Measurements from ENCODE around the gene F5.
"Not testable (repeated sequence)": the region's sequence is repeated elsewhere in the genome, so short reads cannot be mapped to it uniquely, and the experiment has no call there.

Gene F5

DNA sequence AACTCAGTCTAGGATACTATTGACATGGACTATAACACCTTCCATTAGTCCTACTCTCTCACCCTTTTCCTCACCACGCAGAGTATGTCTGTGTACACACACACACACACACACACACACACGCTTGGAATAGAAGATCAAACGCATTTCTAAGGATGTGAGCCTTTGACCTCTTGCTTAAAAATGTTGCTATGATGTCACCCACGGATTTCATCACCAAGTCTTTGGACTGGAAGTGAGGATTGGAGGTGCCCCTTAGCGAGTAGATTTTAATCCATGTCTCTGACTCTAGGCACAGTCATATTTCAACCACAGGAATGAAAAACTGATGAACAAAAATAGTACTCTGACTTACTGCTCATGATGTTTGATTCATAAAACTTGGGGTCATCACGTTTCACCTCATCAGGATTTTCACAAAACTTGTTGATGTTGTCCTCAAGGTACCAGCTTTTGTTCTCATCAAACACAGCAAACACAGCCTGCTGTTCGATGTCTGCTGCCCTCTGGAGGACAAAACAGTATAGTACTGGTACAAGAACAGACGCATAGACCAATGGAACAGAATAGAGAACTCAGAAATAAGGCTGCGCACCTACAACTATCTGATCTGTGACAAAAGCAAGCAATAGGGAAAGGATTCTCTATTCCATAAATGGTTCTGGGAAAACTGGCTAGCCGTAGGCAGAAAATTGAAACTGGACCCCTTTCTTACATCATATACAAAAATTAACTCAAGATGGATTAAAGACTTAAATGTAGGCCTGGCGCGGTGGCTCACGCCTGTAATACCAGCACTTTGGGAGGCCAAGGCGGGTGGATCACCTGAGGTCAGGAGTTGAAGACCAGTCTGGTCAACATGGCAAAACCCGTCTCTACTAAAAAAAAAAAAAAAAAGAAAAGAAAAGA is 39.9 kb downstream of the F5 start:
- peak; percentile 73 for DNase-seq (ENCODE audit: low spot score)

DNA sequence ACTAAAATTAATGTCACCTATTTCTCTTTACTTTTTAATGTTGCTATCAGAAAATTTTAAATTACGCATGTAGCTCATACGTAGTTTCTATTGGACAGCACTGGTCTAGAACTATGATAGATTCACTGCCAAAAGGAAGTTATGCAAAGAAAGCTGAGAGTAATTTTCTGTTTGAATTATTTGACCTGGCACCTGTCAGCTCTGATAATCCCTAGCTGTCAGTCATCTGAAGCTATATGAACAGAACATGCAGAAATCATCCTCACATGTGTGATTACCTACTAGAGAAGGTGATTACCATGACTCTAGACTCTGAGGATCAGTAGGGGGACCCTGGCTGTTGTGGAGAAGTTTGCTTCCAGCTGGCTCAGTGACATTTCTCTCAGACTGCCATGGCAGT is 40.8 kb downstream of the F5 start:
- DNase-seq (ENCODE audit: low spot score): no peak

DNA sequence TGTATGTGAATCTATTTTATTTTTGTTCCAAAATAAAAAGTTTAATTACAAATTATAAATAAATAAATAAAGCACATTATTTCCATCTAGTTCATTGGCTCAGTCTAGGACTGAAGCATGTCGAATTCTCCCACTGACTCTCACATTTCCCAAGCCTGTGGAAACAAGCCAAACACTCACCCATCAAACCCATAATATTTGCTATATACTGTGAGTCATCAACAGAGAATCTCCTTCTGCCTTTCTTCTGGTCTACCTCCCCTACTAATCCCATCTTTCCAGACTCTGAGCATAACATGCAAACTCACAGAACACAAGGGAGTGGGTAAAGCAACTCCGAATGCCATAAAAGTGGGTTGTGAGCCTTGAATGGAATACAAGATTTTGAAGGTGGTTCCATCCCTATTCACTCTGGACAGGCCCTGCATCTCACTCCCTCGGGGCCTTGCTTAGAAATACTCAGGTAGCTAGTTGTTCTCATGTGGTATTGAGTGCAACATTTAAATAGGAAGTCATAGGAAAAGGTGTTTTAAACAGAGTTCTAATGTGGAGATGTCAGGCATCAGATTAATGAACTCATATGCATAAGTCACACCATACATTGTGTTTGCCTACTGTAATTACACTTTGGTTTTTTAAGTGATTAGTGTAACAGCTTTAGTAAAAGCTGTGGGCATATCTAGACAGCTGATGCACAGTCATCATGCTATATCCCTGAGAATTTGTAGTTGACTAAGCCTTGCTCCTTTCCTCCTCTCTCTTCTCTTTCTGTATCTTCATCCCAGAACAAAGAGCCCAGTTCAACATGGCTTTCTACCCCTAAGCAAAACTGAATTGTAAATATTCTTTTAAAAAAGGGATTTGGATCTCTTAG is 47.0 kb downstream of the F5 start:
- DNase-seq (ENCODE audit: low spot score): no peak

DNA sequence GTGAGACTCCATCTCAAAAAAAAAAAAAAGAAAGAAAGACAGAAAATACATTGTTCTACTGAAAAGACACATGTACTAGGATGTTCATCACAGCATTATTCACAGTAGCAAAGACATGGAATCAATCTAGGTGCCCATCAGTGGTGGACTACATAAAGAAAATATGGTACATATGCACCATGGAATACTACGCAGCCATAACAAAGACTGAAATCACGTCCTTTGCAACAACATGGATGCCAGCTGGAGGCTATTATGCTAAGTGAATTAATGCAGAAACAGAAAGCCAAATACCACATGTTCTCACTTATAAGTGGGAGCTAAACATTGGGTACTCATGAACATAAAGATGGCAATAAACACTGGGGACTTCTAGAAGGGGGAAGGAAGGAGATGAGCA is 51.6 kb downstream of the F5 start:
- DNase-seq (ENCODE audit: low spot score): no peak

DNA sequence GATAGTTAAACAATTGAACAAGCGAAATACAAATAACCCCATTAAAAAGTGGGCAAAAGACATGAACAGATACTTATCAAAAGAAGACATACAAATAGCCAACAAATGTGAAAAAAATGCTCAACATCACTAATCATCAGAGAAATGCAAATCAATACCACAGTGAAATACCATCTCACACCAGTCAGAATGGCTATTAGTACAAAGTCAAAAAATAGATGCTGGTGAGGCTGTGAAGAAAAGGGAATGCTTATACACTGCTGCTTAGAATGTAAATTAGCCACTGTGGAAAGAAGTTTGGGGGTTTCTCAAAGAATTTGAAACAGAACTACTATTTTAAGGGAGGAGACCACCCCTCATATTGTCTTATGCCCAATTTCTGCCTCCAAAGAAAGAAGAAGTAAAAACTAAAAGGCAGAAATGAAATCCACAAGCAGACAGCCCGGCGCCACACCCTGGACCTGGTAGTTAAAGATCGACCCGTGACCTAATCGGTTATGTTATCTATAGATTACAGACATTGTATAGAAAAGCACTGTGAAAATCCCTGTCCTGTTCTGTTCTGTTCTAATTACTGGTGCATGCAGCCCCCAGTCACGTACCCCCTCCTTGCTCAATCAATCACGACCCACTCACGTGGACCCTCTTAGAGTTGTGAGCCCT is 52.6 kb downstream of the F5 start:
- DNase-seq (ENCODE audit: low spot score): not testable (repeated sequence)

DNA sequence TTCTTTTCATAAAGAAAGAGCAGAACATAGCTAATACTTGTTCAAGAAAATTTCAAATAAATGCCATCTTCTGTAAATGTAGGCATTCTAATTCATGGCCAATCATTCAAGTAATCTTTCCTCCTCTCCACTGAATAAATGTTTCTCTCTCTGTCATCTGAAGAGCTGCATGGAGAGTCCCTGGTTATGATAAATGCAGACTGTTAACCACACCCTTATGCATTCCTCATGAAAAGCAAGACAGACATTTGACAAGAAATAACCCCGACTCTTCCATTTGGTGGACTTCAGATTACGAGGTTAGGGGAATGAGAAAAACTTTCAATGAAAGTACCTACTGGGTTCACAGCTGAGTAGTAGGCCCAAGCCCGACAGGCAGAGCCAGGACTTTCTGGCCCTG is 55.8 kb downstream of the F5 start:
- DNase-seq (ENCODE audit: low spot score): no peak

DNA sequence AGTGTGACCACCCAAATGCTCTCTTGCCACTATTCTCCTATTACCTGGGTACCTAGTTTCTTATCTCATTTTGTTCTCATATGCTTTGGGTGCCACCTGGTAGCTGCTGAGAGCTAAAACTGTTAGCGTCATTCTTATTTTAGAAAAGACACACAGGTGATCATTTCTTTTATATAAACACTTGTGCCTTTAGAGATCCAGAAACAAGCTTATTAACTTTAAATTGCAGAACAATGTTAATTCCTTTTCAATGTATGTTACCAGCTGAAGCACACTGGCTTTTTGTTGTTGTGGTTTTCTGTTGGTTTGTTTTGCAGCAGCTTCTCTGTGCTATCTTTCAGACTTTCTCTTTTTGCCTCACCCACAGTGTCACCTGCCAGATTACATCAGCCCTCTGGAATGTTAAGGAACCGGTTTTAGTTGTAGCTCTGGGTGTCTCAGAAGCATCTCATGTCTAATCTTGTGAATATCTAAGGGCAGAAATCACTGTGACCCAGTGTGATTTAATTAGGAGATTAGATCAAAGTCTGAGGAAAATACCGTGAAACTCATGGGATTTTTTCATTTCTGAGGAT is 57.1 kb downstream of the F5 start:
- no peak for DNase-seq (ENCODE audit: low spot score)

DNA sequence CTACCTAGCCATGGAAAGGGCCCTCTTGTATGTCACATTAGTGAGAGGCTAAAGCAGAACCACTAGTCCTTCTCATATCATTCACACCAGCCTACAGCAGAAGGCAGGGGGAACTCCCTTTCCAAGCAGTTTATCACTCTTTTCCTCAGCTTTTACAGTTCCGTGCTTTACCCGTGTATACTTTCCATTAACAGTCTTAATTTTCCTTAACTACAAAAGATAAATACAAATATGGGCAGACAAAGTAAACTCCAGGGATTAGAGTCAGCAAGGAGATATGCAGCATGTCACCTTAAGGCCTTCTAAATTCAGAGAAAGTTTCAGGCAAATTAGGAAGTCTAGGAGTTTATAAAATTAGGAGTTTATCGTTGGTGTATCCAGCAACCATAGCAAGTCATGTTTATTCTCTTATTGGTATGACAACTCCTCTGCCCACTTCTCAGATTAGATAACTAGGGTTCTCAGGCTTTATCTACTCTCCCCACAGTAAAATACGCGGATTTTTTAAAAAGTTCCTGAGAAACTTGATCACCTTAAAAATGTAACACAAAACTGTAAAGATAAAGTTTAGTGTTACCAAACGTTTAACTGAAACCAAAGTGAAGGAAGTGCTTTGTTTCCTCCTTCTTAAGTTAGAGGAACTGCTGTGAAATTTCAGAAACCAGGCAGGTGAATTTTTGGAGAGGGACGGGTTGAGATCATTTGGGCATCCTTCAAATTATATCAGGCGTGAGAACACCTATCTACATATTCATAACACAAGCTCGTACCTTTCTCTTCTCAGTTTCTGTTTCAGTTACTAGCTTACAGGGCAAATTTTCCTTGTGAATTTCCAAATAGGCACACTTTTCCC is 57.8 kb downstream of the F5 start:
- no peak for DNase-seq (ENCODE audit: low spot score)

DNA sequence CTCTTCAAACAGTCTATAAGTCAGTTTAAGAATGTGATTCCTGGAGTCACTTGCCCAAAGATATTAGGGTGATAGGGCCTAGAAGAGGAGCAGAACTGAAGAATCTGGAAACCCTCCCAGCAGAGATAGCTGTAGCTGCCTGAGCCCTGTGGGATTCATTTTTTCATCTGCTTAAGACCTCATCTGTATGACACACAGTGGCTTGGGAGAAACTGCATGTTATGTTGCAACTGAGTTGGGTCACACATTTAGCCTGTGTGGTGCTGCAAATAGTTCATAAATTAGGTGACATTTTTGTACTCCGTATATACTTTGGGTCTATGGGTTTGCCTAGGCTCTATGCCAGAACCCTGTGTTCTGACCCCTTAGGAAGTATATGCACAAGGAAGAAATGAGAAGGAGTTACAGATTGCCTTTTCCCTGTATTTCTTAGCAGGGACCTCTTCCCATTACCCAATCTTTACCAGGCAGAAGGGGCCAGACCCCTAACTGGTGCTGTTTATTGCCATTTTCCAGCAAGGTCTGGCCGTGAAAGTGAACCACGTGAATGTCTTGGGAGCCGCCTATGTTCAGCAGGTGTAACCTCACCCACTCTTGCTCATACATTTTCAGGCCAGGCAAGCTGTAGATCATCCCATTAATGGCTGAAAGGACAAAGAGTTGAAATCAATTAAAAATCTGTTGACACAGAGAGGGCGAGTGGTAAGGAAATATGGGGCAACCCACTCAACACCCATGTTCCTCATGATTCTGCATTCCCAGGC is 58.6 kb downstream of the F5 start:
- DNase-seq (ENCODE audit: low spot score): no peak

DNA sequence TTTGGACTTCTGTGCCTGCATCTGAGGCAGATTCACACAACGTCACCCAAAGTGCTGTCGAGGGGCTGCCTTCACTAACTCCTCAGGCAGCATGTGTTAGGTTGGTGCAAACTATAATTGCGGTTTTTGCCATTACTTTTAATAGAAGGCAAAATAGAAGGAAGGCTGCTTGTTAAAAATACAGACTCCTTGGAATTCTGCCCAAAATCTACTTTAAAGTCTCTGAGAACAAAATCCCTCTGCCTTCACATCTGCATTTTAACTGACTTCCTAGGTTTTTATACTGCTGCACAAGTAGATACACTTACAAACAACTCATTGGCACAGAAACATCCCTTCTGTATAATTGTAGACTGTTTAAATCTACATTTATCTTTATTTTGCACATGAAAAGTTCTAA is 59.3 kb downstream of the F5 start:
- DNase-seq (ENCODE audit: low spot score): no peak

DNA sequence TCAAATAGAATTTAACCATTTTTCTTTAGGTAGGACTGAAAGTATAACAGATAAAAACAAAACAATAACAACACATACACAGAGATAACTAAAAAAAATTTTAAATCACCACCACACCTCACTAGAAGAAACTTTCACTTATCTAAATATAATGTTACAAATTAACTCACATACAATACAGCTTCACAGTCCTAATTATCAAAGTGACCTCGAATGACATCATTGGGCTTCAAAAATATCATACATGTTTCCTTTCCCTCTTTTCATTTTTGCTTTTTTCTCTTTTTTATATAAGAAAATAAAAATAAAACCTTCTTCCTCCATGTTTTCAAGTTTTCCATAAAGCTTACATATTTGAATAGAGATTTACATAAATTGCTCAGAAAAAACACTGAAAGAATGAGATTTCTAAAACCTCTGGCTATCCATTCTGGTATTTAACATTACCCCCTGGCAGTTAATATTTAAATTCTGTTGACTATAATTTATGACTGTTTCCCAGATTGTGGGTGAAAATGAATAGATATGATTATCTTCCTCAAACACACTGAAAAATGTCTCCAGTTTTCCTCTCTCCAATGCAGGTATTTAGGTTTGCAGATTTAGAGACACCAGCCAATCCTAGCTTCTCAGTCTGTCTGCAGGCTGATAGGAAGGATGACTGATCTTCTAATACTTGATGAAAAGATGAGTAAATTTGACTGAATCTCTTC is 60.0 kb downstream of the F5 start:
- no peak for DNase-seq (ENCODE audit: low spot score)

DNA sequence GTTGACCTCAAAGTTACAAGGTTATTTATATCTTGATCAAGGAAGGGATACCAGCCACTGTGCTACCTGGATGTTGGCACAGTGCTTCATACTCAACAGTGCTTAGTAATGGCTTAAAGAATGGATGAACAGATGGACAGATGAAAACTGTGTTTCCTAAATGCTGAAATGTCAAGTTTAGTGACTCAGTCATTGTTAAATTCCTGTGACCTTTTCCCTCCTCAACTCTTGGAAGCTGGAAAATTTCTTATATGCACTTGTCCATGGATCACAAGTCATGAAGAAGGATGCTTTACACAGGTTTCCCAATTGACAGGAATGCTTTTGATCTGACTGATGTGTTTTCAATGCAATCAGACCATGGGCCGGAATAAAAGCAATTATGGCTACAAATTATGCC is 60.9 kb downstream of the F5 start:
- DNase-seq (ENCODE audit: low spot score): no peak

DNA sequence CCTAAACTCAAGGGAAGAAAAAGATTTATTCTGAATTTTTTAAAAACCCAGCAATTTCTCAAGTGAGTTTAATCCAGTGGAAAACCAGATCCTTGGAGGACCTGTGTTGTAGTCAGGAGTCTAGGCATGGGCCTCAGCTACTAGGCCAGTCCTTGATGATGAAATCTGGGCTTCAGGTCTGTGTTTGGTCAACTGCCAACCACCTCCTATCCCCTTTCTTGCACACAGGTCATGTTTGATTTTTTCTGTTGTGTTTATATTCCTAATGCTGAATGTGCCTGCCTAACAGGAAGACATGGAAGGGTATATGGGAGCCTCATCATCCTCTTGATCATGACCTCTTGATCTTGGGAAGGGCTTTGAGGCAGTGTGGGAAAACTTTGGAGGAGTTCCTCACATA is 62.4 kb downstream of the F5 start:
- no peak for DNase-seq (ENCODE audit: low spot score)

DNA sequence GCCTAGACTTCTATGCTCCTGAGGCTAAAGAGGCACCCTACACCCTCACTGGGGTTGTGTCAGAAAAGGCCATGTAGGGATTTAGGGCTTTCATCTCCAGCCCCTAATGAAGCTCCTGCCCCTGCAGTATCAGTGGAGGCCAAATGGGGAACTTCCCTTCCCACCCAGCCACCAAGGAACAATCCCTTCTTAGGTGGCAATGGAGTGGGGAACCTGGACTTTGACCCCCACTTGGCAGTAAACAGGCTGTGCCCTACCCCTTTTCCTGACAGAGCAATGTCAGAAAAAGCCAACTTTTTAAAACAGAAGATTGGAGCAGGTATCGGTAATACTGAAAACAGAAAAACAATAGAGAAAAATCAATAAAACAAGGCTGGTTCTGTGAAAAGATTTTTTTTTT is 65.1 kb downstream of the F5 start:
- DNase-seq (ENCODE audit: low spot score): no peak

DNA sequence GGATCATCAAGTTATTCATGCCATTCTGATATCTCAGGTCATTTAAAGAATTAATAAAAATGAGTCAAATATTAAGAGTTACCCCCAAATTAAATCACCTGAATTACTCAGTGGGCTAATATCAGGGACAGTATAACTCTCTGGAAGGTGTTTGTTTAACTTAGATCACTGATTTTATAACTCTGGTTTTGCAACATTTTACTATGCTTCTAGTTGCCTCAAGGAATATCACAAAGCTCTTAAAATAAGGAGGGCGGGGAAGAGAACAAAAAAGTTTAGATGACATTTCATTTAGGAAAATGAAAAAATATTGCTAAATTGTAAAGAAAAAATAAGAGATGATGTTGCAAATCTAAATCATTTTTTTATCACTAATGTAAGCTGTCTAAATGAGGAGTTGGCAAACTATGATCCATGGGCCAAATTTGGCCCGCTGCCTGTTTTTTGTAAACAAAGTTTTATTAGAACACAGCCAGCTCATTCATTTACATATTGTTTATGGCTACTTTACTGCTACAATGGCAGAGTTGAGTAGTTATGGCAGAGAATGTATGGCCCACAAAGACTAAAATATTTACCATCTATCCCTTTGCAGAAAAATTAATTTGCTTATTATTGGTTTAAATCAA is 68.6 kb downstream of the F5 start:
- no peak for DNase-seq (ENCODE audit: low spot score)

DNA sequence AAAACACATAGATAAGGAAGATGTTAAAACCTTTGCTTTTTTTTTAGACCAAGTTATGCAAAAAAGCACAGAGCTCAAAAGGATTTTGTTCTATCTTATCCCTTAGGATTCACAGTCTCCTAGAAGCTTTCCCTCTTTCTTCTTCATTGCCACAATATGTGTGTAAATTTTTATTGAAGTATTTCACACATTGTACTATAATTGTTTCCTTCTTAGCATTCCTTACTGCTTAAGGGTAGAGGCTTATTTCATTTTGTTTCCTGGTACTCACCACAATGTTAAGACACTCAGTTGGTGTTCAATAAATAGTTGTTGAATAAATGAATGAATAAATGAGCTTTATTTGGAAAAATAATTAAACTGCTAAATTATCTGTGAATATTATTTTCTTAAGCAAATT is 70.6 kb downstream of the F5 start:
- DNase-seq (ENCODE audit: low spot score): no peak

DNA sequence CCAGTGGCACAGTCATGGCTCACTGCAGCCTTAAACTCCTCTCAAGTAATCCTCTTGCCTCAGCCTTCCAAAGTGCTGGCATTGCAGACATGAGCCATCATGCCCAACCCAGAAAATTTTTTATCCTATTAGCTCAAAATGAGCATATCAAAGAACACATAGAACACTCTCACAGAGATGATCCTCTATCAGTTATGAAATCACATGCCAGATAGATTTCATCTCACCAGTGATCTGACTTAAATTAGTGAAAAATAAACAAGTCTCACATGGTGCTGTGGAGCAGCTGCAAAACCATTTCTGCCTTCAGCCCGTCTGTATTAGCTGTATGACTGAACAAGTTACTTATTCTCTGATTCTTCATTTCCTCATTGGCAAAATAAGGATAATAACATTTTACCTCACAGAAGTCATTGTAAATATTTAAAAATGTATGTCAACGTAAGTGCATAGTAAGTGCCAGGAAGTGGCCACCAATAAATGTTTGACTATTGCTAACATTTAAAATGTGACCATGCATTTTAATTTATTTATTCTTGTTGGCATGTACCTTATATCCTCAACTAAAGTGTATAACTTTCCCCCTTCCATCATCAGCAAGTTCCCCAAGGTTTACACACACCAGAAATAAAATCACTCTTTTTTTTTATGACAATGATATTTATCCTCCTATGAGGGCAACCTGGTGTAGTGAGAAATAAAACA is 71.6 kb downstream of the F5 start:
- DNase-seq (ENCODE audit: low spot score): no peak

DNA sequence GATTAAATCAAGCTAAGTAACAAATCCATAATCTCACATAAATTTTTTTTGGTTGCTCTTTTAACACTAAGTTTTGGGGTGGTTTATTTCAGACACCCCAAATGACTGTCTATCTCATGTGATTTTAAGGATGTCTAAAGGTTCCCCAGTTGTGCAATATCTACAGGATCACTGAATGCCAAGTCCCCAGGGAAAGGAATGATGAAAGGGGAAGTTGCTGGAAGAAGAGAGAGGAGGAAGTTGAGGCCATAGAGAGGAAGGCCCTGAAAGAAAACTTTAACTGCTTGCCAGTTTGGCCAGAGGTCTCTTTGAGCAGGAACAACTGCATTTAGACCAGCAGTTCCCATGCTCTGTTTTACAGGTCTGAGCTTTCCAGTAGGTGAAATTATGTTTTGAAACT is 73.1 kb downstream of the F5 start:
- DNase-seq (ENCODE audit: low spot score): no peak

Data from SK-N-DZ (cell line).